Thyroid gland (tissue), 4 donors: ENCODE results near the gene TRAPPC2L. TPM values are rescaled to one million over a fixed set of nuclear protein-coding genes. Genes with fewer than 3 reads are reported as not detected.

Source experiments
- DNase-seq, 2 donors: peaks; one replicate each; pipeline ENCODE4 v3.0.0-alpha.2; 2019
- H3K27ac ChIP-seq, 3 donors: fragments of 200-600 bp; sonication (generic); 1 replicate in 2 of 3; 2 replicates in 1 of 3; pipeline ENCODE4 v1.5.1; 2016 to 2019; ENCODE audit warnings: mild to moderate bottlenecking in 1 of 3, moderate library complexity in 1 of 3
- H3K27me3 ChIP-seq: fragments of 200-600 bp; sonication (generic); one replicate; pipeline ENCODE4 v1.5.1; 2019
- H3K36me3 ChIP-seq, 2 donors: fragments of 200-600 bp; sonication (generic); one replicate each; pipeline ENCODE4 v1.5.1; 2016 to 2019
- H3K4me1 ChIP-seq, 2 donors: fragments of 200-600 bp; sonication (generic); one replicate each; pipeline ENCODE4 v1.5.1; 2017 to 2019
- H3K4me3 ChIP-seq, 3 donors: fragments of 200-600 bp; sonication (generic); replicated peaks in 1 of 3; 1 replicate in 2 of 3; 2 replicates in 1 of 3; pipeline ENCODE4 v1.5.1; 2016; ENCODE audit warnings: mild to moderate bottlenecking in 1 of 3
- H3K9me3 ChIP-seq: fragments of 200-600 bp; sonication (generic); one replicate; pipeline ENCODE4 v1.5.1; 2017
- CTCF ChIP-seq, 6 experiments: fragments of 200-600 bp in 3 of 6; fragments of 450-650 bp in 3 of 6; sonication (generic) in 3 of 6; IDR thresholded peaks; one replicate each; pipeline ENCODE4 v1.5.1; 2016 to 2019; ENCODE audit warnings: antibody characterized with exemption in 6 of 6, mild to moderate bottlenecking in 2 of 6, inconsistent platforms in 1 of 6, moderate library complexity in 1 of 6
- POLR2A ChIP-seq, 2 donors: fragments of 450-650 bp; IDR thresholded peaks; one replicate each; pipeline ENCODE4 v1.6.1; 2017; ENCODE audit warnings: antibody characterized with exemption in 2 of 2, mild to moderate bottlenecking in 2 of 2, moderate library complexity in 1 of 2
- WGBS, 2 donors: methylation state at CpG; one replicate each; pipeline ENCODE4 v1.1.5; 2017; 5-methylcytosine and 5-hydroxymethylcytosine counted together
- intact Hi-C: fragments of 100-400 bp; cut with DNase I; formaldehyde crosslinking; loops from one replicate; pipeline ENCODE4 v1.15.1; 2023
- total RNA-seq, 4 donors: library from RNA; depleted of rRNA; stranded (reverse); fragments of >200 nt; gene quantifications; one replicate each; pipeline ENCODE4 v1.2.3, GENCODE V29; 2016

TRAPPC2L gene
- total RNA-seq, 4 donors from 2014 or later, result 18.9 to 50.4 (median 43.8) TPM

GRCh38 chr16:88854306-88855111 lies 2.4 kb upstream of the TRAPPC2L start:
- peaks cover 14 to 17% of the 10 kb centered on the region in 2 donors for H3K4me1 ChIP-seq
- H3K27me3 ChIP-seq, result no peaks in the 10 kb centered on the region
- no peak for DNase-seq
- no peaks in the 10 kb centered on the region for H3K9me3 ChIP-seq
- WGBS, 2 donors, result 74 to 79% methylated on average over 12 to 13 of the region's 20 CpGs
- no peak overlapping the region for H3K4me3 ChIP-seq
- TF ChIP-seq CTCF (IDR thresholded peaks at IDR 0.05) (no peak), POLR2A (IDR thresholded peaks at IDR 0.05) (no peak)
- intact Hi-C loops, result loop anchor here (5.0 kb wide), 1 partner anchor 42 kb away; the partner anchor contains the start of gene APRT
- no peak overlapping the region for H3K27ac ChIP-seq
- peaks cover 2 to 4% of the 10 kb centered on the region in 2 donors for H3K36me3 ChIP-seq

DNA sequence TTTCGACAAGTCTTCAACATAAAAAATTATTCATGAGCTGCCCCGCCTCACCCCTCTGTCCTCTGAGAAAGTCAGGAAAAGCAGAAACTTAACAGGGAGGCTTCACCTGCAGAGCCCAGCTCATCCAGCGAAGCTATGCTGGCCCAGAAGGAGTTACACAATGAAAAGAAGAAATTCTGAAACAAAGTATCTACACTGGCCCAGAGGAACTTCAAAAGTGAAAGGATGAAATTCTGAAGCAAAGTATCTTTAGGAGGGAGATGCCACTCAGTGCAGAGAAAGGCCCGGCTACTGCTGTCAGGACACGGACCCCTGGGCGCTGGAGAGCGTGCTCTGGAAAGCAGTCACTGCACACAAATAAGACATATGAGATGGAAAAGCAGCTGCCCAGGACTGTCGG lies 1.8 kb upstream of the TRAPPC2L start:
- Histone ChIP-seq H3K9me3 (no peaks in the 10 kb centered on the region), H3K27ac (no peak overlapping the region), H3K4me1 (peaks cover 14 to 17% of the 10 kb centered on the region in 2 donors), H3K4me3 (no peak overlapping the region), H3K27me3 (no peaks in the 10 kb centered on the region), H3K36me3 (peaks cover 9 to 10% of the 10 kb centered on the region in 2 donors)
- TF ChIP-seq POLR2A (IDR thresholded peaks at IDR 0.05), result no peak
- no peak for TF ChIP-seq CTCF (IDR thresholded peaks at IDR 0.05)
- intact Hi-C loops, result loop anchor here (5.0 kb wide), 1 partner anchor 43 kb away; the partner anchor contains the start of gene APRT
- WGBS, 2 donors, result 85 to 88% methylated on average over 8 of the region's 8 CpGs
- DNase-seq, result no peak

DNA sequence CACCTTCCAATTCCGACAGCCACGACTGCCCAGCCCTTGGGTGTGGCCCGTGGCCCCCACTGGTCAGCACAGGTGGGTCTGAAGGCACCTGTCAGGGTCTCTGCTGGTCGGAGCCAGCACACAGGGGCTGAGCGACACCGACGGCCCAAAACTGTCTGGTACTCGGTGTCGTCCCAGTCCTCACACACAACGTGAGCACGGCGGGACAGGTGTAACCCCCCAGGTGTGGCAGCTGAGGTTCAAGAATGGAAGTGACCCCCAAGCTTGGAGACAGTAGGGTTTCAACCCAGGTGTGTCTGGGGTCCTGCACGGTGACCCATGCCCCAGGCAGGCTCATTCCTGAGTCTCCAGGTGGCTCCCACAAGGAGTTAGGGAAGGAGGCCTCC lies 1.2 kb upstream of the TRAPPC2L start:
- H3K27ac ChIP-seq, result peak overlapping the region in 1 of 3 donors; percentile 53
- H3K4me1 ChIP-seq, result peaks cover 14 to 17% of the 10 kb centered on the region in 2 donors
- peaks cover 14 to 16% of the 10 kb centered on the region in 2 donors for H3K36me3 ChIP-seq
- intact Hi-C loops, result loop anchor here (5.0 kb wide), 1 partner anchor 43 kb away; the partner anchor contains the start of gene APRT
- DNase-seq, result no peak
- no peaks in the 10 kb centered on the region for H3K27me3 ChIP-seq
- H3K9me3 ChIP-seq, result no peaks in the 10 kb centered on the region
- peak overlapping the region in 1 of 3 donors; percentile 98 for H3K4me3 ChIP-seq
- WGBS, 2 donors, result 87 to 89% methylated on average over 4 to 12 of the region's 13 CpGs
- TF ChIP-seq POLR2A (IDR thresholded peaks at IDR 0.05), result no peak
- TF ChIP-seq CTCF (IDR thresholded peaks at IDR 0.05), result no peak

DNA sequence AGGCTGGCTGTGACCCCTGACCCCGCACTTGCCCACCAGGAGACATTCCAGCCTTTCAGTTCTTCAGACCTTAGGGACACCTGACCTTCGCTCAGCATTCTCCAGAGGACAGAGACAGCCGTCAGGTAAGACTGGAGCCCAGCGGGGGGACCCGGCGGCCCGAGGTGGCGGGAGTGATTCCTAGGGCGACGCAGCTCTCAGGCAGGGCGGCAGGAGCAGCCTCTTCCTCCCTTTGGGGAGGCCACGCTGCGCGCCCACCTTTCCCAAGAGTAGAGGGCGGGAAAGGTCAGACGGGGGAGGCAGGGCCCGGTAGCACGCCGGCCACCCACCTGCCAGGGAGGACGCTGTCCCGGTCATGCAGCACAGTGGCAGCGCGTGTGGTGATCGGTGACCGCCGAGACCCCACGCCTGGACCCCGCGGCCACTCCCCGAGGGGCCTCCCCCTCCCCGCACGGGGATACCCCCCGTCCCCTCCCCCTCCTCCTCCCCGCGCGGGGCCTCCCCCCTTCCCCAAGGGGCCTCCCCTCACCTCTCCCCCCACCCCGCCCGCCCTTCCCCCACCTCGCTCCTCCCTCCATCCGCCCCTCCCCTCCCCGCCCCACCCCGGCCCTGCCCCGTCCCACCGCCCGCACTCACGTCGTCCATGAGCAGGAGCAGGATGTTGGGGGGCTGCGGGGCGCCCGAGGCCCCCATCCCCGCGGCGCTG lies 652 bp upstream of the TRAPPC2L start:
- no peak for TF ChIP-seq POLR2A (IDR thresholded peaks at IDR 0.05)
- no peak for TF ChIP-seq CTCF (IDR thresholded peaks at IDR 0.05)
- WGBS, 2 donors, result 35% methylated on average over 13 of the region's 53 CpGs; no CpG with 5 or more reads in 1 of the 2 donors
- H3K4me3 ChIP-seq, result peak overlapping the region in 2 of 3 donors; percentile 56 to 98
- peaks cover 14 to 17% of the 10 kb centered on the region in 2 donors for H3K4me1 ChIP-seq
- H3K9me3 ChIP-seq, result no peaks in the 10 kb centered on the region
- intact Hi-C loops, result loop anchor here (5.0 kb wide), 1 partner anchor 44 kb away; the partner anchor contains the start of gene APRT
- no peaks in the 10 kb centered on the region for H3K27me3 ChIP-seq
- peak in 1 of 2 donors; percentile 23 for DNase-seq
- peaks cover 20% of the 10 kb centered on the region in 2 donors for H3K36me3 ChIP-seq
- peak overlapping the region in 2 of 3 donors; percentile 53 to 56 for H3K27ac ChIP-seq
